Activated T-helper 17 cell treated with anti-CD3 and anti-CD28 coated beads, Interleukin-2, amount 50 U/mL, for 72 hours (primary cell): ENCODE results near the gene SNF8. TPM values are rescaled to one million over a fixed set of nuclear protein-coding genes. Genes with fewer than 3 reads are reported as not detected.

Experiments used
- ATAC-seq: fragments of 150-1000 bp; cut with Tn5 transposase; replicated peaks from 2 replicates; pipeline ENCODE4 v1.10.0; 2021; ENCODE audit warnings: mild to moderate bottlenecking, moderate library complexity
- H3K27ac Mint-ChIP-seq: one replicate; pipeline ENCODE4 v1.8.0; 2022; ENCODE audit warnings: mixed read lengths
- H3K27me3 Mint-ChIP-seq: one replicate; pipeline ENCODE4 v1.8.0; 2022; ENCODE audit warnings: mixed read lengths
- H3K36me3 Mint-ChIP-seq: one replicate; pipeline ENCODE4 v1.8.0; 2022; ENCODE audit warnings: low read depth, mild to moderate bottlenecking, mixed read lengths
- H3K4me1 Mint-ChIP-seq: one replicate; pipeline ENCODE4 v1.8.0; 2022; ENCODE audit warnings: mixed read lengths
- H3K4me3 Mint-ChIP-seq: one replicate; pipeline ENCODE4 v1.8.0; 2022; ENCODE audit warnings: mild to moderate bottlenecking, mixed read lengths
- H3K9me3 Mint-ChIP-seq: one replicate; pipeline ENCODE4 v1.8.0; 2022; ENCODE audit warnings: mixed read lengths
- total RNA-seq, 2 donors: library from RNA; stranded (reverse); gene quantifications; one replicate each; pipeline ENCODE4 v1.2.3, GENCODE V29; 2022

SNF8 gene
- total RNA-seq, 2 donors from 2014 or later = 62.7 to 127 TPM

GRCh38 chr17:48883171-48883570 lies 61.5 kb downstream of the SNF8 start:
- H3K4me3 Mint-ChIP-seq = no peak overlapping the region
- H3K27me3 Mint-ChIP-seq = no peaks in the 10 kb centered on the region
- ATAC-seq = no peak
- H3K4me1 Mint-ChIP-seq = no peaks in the 10 kb centered on the region
- no peaks in the 10 kb centered on the region for H3K9me3 Mint-ChIP-seq
- H3K36me3 Mint-ChIP-seq = no peaks in the 10 kb centered on the region
- no peak overlapping the region for H3K27ac Mint-ChIP-seq

GRCh38 chr17:48882272-48882671 lies 62.4 kb downstream of the SNF8 start:
- Mint-ChIP-seq H3K9me3 (no peaks in the 10 kb centered on the region), H3K27me3 (no peaks in the 10 kb centered on the region), H3K4me3 (no peak overlapping the region), H3K4me1 (no peaks in the 10 kb centered on the region), H3K27ac (no peak overlapping the region), H3K36me3 (no peaks in the 10 kb centered on the region)
- no peak for ATAC-seq

Other genes starting within 250 kb of the SNF8 start
- not detected for gene PRAC1, start 222.3 kb downstream of the SNF8 start, total RNA-seq
- gene PRAC2, start 221.7 kb downstream of the SNF8 start, total RNA-seq = not detected
- gene HOXB13, start 216.1 kb downstream of the SNF8 start, total RNA-seq = not detected
- gene TTLL6, start 127.6 kb downstream of the SNF8 start, total RNA-seq = not detected
- gene CALCOCO2, start 113.8 kb downstream of the SNF8 start, total RNA-seq = 100 to 1,000 TPM; 101 to 130 TPM
- gene ATP5MC1, start 52.1 kb downstream of the SNF8 start, total RNA-seq = 100 to 1,000 TPM in 1 of 2 donors, 10 to 100 TPM in 1; 71.3 to 101 TPM
- 100 to 1,000 TPM in 1 of 2 donors, 10 to 100 TPM in 1; 88.9 to 130 TPM for gene UBE2Z, start 36.4 kb downstream of the SNF8 start, total RNA-seq
- not detected for gene GIP, start 23.8 kb upstream of the SNF8 start, total RNA-seq
- under 1 TPM in 1 of 2 donors, not detected in 1; 0.63 TPM for gene IGF2BP1, start 52.5 kb upstream of the SNF8 start, total RNA-seq
- under 1 TPM; 0.02 to 0.05 TPM for gene B4GALNT2, start 187.9 kb upstream of the SNF8 start, total RNA-seq